ENCODE results near the gene HBS1L. TPM values are rescaled to one million over a fixed set of nuclear protein-coding genes. Genes with fewer than 3 reads are reported as not detected.

Gene HBS1L
- total RNA-seq, 2 donors from 2014 or later: 137 to 215 TPM

Other genes with a start within 250 kb of the HBS1L start
- 1 to 10 TPM; 3.9 to 5.2 TPM for gene ALDH8A1, start 104.7 kb downstream of the HBS1L start, total RNA-seq
- gene MYB, start 126.5 kb upstream of the HBS1L start, total RNA-seq: 100 to 1,000 TPM in 1 of 2 donors, 10 to 100 TPM in 1; 66.1 to 145 TPM